ENCODE data around the gene RAPGEF5.

GRCh38 chr7:22124941-22125340 is 232.0 kb downstream of the RAPGEF5 start:
- TF ChIP-seq, protein P1, sequence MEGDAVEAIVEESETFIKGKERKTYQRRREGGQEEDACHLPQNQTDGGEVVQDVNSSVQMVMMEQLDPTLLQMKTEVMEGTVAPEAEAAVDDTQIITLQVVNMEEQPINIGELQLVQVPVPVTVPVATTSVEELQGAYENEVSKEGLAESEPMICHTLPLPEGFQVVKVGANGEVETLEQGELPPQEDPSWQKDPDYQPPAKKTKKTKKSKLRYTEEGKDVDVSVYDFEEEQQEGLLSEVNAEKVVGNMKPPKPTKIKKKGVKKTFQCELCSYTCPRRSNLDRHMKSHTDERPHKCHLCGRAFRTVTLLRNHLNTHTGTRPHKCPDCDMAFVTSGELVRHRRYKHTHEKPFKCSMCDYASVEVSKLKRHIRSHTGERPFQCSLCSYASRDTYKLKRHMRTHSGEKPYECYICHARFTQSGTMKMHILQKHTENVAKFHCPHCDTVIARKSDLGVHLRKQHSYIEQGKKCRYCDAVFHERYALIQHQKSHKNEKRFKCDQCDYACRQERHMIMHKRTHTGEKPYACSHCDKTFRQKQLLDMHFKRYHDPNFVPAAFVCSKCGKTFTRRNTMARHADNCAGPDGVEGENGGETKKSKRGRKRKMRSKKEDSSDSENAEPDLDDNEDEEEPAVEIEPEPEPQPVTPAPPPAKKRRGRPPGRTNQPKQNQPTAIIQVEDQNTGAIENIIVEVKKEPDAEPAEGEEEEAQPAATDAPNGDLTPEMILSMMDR (conservative IDR thresholded peaks at IDR 0.05 in 1 of 2, IDR thresholded peaks at IDR 0.05 in 1 of 2; ENCODE audit: extremely low read depth in 1 of 2, insufficient read depth in 1 of 2, low read depth in 1 of 2, low read length in 2 of 2) = no peak
- no peak for TF ChIP-seq EZH2 (IDR thresholded peaks at IDR 0.05; ENCODE audit: borderline replicate concordance, low read length)
